NCI-H2227 (cell line): ENCODE measurements around the gene FAM83F.
A peak's percentile ranks its signal among the peaks of the same experiment; 100 is the strongest.
"Not testable (repeated sequence)": the region's sequence is repeated elsewhere in the genome, so short reads cannot be mapped to it uniquely, and the experiment has no call there.

Source experiments
- DNase-seq: peaks from one replicate; lab custom pipeline; 2025; ENCODE audit not compliant: unreplicated experiment; lab: John Stamatoyannopoulos, UW

Gene FAM83F

DNA sequence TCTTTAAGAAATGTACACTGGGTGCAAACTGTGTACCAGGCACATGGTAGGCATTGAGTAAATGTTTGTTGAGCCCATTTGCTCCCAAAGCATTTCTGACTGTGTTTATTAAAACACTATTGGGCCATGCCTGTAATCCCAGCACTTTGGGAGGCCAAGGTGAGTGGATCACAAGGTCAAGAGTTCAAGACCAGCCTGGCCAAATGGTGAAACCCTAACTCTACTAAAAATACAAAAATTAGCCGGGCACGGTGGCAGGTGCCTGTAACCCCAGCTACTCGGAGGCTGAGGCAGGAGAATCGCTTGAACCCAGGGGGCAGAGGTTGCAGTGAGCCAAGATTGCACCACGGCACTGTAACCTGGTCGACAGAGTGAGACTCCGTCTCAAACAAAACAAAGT lies 1.9 kb upstream of the FAM83F start:
- DNase-seq = not testable (repeated sequence)

DNA sequence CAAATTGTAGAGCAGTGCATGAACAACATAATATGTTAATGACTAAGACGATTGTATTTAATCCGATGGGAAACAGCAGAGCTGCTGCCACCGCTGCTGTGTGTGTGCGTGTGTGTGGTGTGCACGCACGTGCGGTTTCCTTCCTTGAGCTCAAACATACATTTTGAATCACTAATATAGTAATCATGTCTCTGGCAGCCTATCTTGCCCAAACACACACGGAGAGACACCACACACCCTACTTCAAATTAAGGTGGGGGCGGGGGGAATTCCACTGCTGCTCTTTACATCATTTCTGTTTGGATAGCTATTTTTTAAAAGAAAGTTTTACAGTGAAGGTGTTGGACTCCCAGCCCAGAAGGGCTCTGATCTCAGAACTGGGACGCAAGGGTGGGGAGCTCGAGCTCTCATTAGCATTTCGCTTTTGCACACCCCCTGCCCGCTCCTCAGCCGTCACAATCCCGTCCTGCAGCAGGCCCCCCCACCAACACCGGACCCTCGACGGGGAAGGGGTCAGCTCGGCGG lies 651 bp upstream of the FAM83F start:
- no peak for DNase-seq

DNA sequence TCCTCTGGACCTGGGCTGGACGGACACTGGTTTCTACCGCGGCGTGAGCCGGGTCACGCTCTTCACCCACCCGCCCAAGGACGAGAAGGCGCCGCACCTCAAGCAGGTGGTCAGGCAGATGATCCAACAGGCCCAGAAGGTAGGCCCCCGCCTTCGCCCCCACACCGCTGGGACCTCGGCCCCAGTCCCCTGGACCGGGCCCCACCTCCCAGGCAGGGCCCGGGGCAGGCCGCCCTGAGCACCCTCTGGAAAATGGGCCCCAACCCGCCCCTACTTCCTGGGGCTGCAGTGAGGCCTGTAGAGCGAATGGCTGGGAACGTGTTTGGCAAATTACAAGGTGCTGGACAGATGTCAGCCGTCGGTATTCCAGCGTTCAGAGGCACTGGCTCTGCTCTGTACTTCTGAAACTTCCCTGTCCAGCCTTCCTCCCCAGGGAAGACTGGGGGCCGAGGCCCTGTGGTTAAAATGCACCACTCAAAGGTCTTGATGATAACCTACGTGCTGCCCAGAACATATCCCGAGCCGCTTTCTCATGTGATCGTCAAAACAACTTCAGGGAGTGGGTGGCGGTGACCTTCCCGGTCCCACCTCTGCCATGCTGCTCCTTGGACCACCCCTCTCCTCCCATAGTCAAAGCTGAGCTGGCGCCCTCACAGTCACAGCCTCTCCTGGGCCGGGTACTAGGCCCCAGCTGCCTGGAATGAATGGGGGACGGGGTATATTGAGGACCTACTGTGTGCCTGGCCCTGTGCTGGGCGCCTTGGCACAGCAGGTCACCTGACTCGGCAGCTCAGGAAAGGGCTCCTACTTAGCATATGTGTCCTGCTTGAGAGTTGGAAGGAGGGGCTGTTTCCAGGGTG lies 869 bp downstream of the FAM83F start:
- no peak for DNase-seq

DNA sequence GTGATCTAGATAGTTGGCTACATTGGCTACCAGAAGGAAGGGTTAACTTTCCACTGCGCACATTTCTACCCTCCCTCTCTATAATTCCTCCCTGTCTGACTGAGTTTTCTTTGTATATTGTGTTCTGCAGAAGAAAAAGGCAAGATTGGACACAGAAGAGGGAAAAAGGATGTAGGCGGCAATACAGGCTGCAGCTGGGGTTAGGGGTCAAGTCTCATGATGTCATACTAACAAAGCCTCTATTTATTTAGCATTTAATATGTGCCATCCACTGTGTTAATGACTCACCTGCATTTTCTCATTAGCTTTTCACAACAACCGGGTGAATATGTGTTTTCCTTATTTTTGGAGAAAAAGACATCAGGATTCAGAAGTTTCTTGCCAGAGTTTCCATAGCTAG lies 2.0 kb downstream of the FAM83F start:
- no peak for DNase-seq

DNA sequence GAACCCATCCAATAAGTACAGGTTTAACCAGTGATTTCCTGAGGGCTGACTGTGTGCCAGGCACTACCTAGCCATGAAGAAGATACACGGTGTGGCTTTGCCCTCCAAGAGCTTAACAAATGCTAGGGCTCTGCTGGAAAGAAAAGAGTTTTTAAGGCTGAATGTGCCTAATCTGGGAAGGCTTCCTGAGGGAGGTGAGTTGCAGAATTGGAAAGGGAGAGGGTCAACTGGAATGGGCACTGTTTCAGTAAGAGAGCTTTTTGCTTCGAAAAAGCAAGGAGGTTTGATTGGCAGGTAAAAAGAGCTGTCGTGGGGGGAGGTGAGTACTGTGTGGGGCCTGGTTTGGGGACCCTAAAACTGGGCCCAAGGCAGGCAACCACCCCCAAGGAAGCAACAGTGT lies 2.7 kb downstream of the FAM83F start:
- no peak for DNase-seq

DNA sequence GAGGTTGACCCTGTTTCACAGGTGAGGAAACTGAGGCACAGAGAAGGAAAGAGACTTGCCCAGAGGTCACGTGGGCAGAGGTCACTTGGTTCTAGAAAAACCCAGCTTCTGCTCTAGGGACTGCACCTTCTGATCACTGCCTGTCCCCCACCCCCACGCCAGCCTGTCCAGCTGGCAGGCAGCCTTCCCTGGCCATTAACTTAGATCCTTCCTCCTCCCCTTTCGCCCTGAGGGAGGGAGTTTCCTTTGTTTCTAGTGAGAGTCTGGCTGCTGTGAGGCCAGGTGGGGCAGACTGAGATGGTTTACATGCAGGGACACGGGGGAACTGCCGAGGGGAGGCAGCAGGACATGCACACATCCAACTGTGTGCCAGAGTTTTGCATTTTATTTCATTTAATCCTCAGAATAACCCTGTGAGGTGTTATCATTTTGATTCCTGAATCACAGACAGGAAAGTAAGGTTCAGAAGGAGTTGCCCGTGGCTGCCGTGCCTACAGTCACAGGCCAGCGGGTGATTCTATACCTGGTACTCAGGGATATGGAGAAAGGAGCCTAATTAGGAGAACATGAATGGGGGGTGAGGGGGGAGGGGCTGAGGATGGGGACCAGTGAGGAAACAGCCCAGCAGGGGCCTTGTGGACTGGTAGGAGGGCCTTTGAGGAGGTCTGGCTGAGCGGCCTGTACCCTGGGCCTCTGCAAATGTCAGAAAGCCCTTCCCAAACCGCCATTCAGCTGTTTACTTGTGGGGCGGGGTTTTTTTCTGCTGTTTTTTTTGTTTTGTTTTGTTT lies 3.4 kb downstream of the FAM83F start:
- peak; percentile 66 for DNase-seq

DNA sequence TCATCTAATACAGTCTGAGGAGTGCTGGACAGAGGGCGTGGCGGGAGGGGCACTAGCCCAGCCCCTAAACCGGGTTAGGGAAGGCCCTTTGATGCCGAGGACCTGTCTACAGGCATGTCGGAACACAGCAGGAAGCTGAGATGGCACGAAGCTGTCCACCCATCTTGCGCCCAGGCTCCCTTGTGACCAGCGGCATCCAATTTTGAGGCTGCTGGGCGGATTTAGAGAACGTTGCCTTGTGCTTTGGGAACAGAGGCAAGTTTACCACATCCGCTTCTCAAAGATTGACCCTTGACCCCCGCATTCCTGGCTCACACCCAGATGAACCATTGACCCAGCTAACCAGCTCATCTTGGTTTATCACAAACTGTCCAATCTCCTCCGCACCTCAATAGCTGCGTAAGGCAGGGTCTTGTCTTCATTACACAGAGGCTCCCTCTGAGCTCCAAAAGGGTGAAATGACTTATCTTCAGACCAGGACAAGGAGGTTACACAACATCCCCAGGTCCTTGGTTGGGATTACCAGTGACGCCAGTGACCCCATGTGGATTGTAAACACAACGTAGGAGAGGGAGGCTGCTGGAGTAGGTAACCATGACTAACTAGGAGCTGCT lies 4.5 kb downstream of the FAM83F start:
- no peak for DNase-seq

DNA sequence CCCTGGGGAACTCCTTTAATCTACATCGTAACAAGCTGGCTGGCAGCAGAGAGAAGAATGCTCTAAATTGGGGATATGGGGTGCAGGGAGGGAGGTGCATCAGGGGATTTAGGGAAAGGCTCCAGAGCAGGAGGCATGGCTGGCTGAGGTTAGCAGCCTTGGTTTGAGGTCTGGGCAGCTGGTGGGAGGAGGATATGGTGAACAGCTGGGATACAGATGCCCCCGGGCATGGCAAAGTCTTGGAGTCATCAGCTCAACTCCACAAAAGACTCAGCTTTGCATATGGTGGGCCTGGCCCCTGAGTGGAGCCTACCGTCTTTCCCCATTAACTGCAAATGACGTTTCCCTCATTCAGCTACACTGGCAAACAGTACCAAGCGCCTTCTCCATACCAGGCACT lies 5.4 kb downstream of the FAM83F start:
- no peak for DNase-seq

DNA sequence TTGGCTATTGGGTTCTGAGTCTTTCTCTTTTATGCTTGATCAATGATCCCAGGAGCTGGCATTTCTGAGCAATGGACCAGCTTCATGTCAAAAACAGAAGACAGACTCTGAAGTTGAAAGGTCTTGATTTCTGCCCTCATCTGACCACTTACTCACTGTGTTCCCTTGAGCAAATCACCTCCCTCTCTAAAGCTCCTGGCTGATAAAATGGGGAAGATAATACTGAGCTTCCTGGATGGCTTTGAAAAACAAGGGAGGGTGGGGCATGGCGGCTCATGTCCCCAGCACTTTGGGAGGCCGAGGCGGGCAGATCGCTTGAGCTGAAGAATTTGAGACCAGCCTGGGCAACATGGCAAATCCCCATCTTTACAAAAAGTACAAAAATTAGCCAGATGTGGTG lies 6.4 kb downstream of the FAM83F start:
- DNase-seq = no peak

DNA sequence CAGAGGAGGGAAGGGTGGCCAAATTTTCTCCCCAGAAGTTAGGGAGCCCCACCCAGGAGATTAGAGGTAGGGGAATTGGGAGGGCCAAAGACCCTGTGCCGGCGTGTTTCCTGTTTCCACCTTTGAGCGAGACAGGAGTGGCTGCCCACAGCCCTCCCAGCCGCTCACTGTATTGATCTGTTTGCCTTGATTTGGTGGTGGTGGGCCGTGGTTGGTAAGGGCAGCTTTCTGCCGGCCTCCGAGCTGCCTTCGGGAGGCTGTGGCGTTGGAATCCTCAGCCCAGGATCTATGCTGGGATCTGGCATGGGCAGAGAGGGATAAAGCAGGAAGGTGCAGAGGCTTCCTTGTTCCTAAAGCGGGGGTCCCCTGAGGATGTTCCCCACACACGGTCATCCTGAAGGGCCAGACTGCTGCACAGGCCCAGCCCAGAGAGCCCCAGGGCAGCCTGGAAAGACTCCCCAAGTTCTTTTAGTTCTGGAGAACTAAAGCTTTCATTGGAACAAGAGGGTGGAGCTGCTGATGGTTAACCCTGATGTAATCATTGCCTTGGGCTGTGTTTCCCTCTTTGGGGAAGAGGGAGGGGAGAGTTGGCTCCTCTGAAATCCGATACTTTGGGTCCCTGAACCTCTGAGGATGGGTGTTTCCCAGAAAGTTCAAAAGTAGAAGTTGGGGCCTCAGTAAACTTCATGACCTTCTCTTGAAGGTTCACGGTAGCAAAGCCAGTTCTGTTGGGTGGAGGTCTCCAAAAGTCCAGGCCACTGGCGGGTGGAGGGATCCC lies 7.2 kb downstream of the FAM83F start:
- no peak for DNase-seq

DNA sequence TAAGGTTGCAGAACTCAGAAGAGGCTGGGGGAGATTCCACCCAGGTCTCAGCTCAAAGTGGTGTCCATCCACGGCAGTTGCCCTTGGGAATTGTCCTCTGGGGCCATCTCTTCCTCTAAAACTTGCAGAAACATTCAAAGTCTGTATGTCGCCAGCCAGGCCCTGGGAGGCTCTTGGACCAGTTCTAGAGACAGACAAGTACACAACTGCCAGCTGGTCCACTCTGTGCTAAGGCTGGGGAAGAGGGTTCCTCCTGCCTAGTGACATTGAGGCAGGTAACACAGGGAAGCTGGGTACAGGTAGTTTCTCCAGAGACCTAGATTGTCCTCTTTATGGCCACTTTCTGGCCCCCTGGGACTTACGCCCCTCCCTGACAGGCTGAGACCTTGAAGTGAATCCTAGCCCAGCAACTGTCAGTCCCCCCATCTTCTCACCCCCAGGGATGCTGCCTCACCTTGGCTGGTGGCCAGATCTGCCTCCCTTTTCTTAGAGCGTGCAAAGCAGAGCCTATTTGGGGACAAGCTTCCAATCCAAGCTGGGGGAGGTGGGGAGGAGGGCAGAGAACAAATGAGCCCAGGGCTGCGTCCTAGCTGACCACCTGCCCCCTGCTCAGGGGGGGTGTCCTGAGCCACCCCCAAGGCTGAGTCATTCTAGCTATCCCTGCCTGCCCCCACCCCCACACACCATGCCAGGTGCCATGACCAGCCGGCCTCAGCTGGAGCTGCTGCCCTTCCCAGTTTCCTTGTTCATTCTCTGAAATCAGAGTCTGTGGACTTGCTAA lies 8.4 kb downstream of the FAM83F start:
- DNase-seq = no peak

DNA sequence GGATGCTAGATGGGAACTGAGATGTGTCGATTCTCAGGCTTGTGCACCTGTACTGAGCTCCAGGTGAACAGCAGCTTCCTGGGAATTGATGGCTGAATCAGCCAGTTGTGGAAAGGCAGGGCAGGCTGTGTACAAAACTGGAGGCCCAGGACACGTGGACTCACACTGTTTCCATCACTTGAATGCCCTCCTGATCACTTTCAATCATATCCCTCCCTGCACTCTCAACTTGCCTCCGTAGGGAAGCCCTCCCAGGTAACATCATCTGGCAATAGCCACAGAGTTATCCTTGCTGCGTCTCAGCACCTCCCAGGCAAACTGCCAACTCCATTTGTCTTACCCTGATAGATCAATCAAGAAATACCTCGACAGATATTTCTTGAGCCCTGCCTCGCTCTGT lies 10.1 kb downstream of the FAM83F start:
- no peak for DNase-seq

DNA sequence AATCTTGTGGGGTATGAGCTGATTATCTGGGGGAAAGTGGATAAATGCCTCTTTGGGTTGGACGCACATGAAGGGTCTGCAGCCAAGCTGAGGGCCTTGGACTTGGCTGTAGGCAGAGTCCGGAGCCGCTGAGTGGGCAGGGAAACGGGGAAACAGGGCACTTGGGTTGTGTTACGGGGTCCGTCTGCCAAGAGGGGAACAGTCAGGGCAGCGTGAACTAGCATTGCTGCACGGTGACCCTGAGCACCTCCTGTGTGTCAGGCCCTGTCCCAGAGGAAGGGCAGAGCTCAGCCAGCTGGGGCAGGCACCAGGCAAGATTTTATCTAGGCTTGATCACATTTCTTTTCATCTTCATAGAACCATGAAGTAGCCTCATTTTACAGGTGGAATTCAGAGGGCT lies 11.9 kb downstream of the FAM83F start:
- no peak for DNase-seq

DNA sequence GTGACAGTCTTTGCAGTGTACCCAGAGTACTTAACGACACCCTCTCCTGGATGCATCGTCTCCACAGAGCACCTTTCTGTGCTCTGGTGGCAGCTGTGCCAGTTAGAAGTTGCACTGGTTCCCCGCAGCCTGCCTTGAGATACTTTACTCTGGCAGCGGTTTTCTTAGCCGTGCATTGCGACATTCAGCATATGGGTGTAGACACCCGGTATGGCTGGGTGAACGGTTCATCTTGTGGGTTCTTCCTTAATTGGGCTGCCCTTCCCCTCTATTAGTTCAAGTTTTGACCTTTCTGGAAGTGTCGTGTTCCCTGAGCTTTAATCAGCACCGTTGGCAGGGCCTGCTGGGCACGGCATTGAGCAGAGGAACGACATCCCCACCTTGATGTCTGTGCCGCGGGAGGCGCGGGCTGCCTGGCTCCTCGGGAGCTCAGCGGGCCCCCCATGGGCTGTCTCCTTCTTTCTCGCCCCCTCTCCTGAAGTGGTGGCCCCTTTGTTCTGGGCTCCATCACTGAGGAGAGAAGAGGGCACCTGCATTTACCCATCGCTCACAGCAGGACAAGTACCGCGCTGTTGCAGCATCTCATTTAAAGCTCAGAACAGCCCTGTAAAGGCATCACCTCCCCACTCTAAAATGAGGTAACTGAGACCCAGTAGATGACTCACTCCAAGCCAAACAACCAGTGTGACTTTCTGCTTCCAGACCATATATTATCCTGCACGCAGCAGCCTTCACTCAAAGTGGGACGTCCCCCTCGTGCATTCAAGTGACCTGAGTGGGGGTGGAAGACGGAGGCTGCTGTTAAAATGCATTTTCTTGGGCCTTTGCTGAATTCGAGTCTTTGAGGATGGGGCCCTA lies 13.3 kb downstream of the FAM83F start:
- no peak for DNase-seq

DNA sequence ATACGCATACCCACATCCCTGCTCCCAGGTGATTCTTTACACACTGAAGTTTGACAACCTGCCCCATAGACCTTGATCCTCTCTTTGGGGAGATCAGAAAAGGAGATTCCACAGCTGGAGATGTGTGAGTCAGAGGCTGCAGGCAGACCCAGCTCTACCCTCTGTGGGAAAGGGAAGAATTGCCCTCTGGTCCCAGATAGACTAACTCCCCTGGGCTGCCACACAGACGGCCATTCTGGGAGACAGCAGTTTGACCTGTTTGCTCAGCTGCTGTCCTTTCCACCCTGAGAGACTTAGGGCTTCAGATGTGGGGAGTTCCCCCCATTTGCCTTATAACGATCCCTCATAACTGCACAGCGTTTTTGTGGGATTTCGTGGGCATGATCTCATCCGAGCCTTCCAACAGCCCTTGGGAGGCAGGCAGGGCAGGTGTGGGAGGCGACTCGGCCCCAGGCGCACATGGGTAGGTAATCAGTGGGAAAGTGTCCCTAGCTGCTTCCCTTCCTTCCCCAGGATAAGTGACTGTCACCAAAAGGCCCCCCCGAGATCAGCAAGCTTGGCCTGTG lies 14.1 kb downstream of the FAM83F start:
- no peak for DNase-seq

DNA sequence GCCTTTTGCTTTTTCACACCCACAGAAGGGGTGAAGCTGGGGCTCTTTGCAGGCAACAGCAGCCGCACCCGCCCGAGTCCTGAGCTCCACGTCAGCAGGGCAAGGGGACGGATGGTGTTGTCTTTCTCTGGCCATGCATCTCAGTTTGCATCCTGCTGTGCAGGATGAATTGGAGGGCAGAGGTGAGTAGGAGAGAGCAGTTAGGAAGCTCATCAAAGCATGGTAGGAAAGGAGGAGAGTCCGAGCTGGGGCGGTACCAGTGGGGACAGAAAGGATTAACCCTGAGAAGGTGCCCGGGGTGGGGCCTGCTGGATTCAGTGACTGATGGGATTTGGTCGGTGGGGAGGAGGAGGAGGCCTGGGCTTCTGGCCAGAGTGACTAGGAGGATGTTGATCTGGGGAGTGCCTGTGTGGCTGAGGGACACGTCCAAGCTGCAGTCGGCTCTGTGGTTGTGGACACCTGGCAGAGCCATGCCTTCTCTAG lies 14.6 kb downstream of the FAM83F start:
- peak; percentile 29 for DNase-seq

DNA sequence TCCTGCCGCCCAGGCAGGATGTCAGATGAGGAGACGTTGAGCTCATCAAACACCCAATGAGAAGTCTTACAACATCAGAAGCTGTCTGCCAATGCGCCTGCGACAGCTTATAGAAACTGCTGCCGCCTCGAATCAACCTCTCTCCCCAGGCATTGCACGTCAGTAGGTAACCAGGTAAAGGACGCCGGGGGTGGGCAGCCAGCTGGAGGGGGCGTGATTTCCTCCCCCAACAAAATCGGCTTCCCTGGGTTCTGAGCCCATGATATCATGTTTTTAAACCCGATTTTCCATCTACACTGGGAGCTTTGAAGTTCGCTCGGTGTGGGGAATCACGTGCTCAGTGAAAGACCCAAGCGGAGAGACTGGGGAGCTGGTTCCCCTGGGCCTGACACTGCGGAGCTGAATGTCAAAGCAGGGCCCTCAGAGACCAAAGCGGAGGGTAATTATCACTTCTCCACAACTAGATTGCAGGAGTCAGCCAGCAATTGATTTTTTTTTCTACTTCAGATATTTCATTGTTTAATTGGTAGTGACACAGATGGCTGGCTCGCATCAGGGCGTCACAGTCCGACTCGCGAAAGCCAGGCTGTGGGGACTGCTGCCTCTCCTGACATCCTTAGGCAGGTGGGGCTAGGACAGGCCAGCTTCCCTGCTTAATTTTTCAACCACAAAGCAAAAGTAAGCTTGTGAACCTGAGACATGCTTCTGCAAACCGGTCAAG lies 15.4 kb downstream of the FAM83F start:
- peak; percentile 13 for DNase-seq

DNA sequence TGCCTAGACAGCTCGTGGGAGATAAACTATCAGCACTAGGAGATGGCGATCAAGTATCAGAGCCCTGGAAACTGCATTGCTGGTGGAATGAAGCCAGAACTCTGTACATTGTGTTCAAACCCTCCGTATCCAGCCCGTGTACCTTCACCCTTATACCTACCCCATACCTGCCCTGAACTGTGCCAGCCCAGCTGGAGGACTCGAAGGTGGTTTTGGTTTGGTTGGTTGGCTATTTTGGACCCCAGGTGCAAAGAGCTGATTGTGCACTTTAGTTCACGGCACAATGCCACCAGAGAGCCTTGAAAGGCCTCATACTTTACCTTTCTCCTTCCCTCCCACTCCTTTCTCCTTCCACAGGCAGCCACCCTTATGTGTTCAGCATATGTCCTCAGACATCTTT lies 16.0 kb downstream of the FAM83F start:
- no peak for DNase-seq
